ENCODE data around the gene SLC24A3.

SLC24A3 gene

GRCh38 chr20:19396460-19397081, 184.1 kb downstream of the SLC24A3 start:
- no peak for FAIRE-seq

- peak; percentile 60 for FAIRE-seq
These were observed 184.8 kb downstream of the SLC24A3 start for GRCh38 chr20:19397226-19397625.

GRCh38 chr20:19397666-19398065, 185.2 kb downstream of the SLC24A3 start:
- FAIRE-seq, result no peak

GRCh38 chr20:19401096-19401495, 188.7 kb downstream of the SLC24A3 start:
- FAIRE-seq, result no peak

- FAIRE-seq, result no peak
These were observed 191.1 kb downstream of the SLC24A3 start for GRCh38 chr20:19403549-19403948.

GRCh38 chr20:19404826-19405225, 192.4 kb downstream of the SLC24A3 start:
- no peak for FAIRE-seq

GRCh38 chr20:19405958-19406357, 193.5 kb downstream of the SLC24A3 start:
- no peak for FAIRE-seq

GRCh38 chr20:19406381-19406780, 193.9 kb downstream of the SLC24A3 start:
- FAIRE-seq, result no peak

GRCh38 chr20:19407196-19407595, 194.8 kb downstream of the SLC24A3 start:
- no peak for FAIRE-seq

- FAIRE-seq, result peak; percentile 92
These were observed 195.3 kb downstream of the SLC24A3 start for GRCh38 chr20:19407736-19408135.

- FAIRE-seq, result no peak
These were observed 196.5 kb downstream of the SLC24A3 start for GRCh38 chr20:19408971-19409370.

- no peak for FAIRE-seq
These were observed 199.4 kb downstream of the SLC24A3 start for GRCh38 chr20:19411811-19412210.

- FAIRE-seq, result no peak
These were observed 199.8 kb downstream of the SLC24A3 start for GRCh38 chr20:19412254-19412653.

GRCh38 chr20:19414600-19414999, 202.2 kb downstream of the SLC24A3 start:
- no peak for FAIRE-seq

- no peak for FAIRE-seq
These were observed 203.3 kb downstream of the SLC24A3 start for GRCh38 chr20:19415786-19416185.

- FAIRE-seq, result no peak
These were observed 204.2 kb downstream of the SLC24A3 start for GRCh38 chr20:19416627-19417026.

- no peak for FAIRE-seq
These were observed 207.0 kb downstream of the SLC24A3 start for GRCh38 chr20:19419396-19419795.

- no peak for FAIRE-seq
These were observed 210.9 kb downstream of the SLC24A3 start for GRCh38 chr20:19423097-19423899.

- no peak for FAIRE-seq
These were observed 211.6 kb downstream of the SLC24A3 start for GRCh38 chr20:19423900-19424620.

GRCh38 chr20:19426356-19426755, 213.9 kb downstream of the SLC24A3 start:
- FAIRE-seq, result no peak

- FAIRE-seq, result no peak
These were observed 215.0 kb downstream of the SLC24A3 start for GRCh38 chr20:19427480-19427879.

- no peak for FAIRE-seq
These were observed 215.5 kb downstream of the SLC24A3 start for GRCh38 chr20:19427913-19428312.

GRCh38 chr20:19428324-19428723, 215.9 kb downstream of the SLC24A3 start:
- no peak for FAIRE-seq

GRCh38 chr20:19429538-19429937, 217.1 kb downstream of the SLC24A3 start:
- no peak for FAIRE-seq

Measured in endometrium (tissue), 2 donors.